Endometrium (tissue), 2 donors: ENCODE data around the gene TXK.

Experiments used
- FAIRE-seq: peaks from 2 replicates; lab custom pipeline; 2012; peaks lifted over from hg19 to GRCh38; lab: Jason Lieb, UNC
- donor health status: control.
- donor health status: control.

Gene TXK

DNA sequence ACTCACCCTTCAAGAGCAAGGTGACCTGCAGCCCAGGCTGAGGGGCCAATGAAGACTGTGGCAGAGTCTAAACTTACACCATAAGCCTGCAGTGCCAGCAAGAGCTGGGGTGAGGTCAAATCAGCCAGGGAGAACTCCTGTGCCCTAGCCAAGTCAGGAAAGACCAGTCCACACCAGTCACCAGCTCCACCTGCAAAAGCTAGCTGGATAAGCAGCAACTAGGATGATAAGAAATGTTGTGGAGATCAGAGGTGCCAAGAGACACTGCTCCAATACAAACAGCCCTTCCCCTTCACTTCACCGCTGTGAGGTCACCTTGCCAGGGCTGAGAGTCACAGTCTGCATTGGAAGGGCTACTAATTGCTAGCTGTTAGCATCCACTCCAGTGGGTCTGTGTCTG lies 86.2 kb downstream of the TXK start:
- FAIRE-seq = no peak

DNA sequence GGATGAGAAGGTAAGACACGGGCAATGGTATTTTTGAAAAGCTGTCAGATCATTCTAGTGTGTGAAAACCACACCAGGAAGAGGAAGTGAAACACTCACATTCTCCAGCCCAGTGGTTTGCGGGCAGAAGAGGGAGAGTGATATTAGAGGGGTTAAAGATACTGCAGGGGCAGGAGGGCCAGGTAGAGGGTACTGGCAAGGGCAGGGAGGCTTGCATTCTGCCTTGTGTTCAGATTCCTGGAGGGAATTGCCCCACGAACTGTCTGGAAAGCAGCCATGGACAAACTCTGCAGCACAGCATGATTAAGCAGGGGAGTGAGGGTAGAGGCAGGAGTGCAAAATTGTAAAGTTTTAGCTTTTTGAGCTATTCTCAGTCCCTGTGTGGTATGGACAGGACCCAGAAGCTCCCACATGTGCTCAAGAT lies 86.6 kb downstream of the TXK start:
- no peak for FAIRE-seq

DNA sequence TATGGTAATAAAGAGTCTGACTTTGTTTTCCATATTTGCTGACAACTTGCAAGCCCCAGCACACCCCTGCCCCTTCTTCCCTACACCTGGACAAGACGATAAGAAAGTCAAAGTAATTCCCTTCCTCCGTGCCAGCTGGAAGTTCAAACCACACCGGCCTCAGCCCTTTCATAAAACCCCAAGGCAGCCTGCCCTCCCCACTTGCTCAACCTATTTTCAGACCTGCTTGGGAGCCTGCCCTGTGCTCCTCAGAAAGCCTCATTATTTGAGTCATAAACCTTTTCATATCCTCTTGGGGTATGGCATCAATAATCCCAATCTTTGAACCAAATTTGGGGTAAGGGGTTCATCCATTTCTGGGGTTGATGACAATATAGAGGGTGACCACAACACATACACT lies 88.0 kb downstream of the TXK start:
- no peak for FAIRE-seq

DNA sequence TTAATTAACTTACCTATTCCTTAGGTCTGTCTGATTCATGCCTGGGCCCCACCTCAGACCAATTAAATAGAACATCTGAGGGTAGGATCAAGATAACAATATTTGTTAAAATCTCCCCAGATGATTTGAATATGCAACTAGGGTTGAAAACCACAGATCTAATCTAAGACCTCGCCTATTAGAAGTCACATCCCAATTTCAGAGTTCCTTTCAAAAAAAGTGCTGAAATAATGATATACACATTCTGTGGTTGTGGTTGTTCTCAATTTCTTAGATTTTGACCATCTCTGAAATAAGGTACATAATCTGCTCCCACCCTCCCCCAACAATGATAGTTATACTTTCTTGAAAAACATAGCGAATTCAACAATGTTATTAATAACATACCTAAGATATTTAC lies 89.8 kb downstream of the TXK start:
- FAIRE-seq = no peak

DNA sequence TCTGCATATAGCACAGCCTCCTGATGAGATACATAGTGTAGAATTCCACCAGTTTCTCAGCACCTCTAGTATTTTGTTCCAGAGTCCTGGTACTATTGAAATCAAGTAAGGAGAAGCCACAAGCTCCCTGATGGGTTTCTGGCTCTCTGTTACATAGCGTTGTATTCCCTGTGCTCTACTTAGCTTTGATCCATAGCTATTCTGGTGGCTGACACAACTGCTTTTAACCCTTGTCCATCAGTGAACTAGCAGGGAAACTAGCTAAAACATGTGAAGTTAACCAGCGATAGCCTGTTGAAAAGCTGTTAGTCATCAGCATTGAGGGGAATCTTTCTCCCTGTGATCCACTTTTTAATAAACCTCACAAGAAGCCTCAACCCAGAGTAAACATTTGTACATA lies 90.5 kb downstream of the TXK start:
- FAIRE-seq = no peak

DNA sequence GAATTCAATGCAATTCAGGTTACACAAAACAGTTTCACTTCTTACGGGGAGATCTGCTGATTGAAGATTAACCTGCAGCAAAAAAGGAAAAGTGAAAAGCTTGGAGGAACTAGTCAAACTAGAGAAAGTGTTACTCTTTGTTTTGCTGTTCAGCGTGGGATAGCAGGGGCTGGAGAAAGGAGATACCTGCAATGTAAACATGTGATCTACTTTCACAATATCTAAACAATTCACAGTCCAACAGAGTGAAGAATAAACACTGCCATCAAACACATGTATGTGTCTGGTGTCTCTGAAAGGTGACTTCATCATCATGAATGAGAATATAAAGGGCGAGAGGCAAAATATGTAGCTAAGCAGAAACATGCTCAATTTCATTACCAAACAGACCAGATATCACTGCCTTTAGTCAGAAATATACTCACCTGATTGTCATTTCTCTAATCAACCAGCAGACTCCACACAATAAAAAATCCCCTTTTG lies 91.0 kb downstream of the TXK start:
- no peak for FAIRE-seq

DNA sequence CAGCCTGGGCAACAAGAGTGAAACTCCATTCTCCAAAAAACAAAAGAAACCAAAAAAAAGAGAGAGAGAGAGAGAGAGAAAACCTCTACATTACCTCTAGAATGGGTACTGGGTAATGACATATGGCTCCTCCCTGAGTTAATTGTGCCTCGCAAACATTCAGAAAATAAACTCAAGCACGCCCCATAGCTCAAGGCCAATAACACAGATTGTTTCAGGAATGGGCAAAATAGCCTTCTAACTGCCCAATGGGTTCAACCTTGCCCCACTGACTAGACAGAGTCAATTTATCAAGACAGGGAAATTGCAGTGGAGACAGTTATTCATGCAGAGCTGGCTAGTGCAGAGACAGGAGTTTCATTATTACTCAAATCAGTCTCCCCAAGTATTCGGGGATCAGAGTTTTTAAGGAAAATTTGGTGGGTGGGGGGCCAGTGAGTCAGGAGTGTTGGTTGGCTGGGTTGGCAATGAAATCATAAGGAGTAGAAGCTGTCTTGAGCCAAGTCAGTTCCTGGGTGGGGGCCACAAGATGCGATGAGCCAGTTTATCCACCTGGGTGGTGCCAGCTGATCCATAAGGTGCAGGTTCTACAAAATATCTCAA lies 92.4 kb downstream of the TXK start:
- no peak for FAIRE-seq

DNA sequence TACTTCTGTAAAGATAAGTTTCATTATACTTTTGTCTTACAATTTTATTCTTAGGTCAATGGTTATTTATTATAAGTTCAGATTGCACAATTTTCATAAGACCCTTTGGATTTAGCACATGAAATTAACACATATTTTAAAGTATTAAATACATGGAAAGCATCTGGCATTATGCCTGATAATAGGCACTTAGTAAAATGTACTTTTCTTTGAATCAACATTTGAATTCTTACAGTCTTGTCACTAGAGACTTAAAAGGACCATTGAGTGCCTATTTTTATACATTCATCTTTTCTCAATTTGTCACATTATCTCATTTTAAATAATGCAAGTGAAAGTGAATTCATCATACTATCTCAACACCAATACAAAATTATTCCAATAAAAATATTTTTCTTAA lies 94.5 kb downstream of the TXK start:
- peak; percentile 46 for FAIRE-seq

DNA sequence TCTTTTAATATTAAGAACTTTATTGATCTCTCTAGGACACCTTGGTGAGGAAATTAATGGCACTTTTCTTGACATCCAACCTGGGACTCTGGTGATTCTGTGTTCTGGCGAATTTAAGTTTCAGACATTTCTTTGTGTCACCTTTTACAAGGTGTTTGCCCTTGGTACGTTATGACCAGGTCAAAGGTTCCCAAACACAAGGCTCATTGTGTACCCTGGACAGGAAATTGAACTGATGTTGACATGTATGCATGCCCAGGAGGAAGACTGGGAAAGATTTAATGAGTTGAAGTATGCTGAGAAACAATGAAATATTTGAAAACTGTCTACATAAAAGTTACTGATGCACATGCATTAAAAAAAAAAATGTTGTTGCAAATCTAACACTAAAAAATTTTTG lies 95.4 kb downstream of the TXK start:
- no peak for FAIRE-seq

DNA sequence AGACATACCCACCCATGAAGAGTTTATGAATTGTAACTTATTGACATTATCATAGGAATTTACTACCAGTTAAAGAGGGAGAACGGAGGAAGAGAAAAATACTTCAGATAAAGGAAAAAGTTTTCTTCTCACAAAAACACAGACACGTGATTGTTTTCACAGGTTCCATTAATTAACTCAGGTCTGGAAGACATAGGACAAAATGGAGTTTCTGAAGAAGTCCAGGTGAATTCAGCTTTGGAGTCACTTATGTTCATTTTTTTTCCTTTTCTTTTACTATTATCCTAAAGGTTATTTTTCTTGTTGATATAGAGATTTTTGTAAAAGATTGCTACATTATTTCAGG lies 97.0 kb downstream of the TXK start:
- no peak for FAIRE-seq

DNA sequence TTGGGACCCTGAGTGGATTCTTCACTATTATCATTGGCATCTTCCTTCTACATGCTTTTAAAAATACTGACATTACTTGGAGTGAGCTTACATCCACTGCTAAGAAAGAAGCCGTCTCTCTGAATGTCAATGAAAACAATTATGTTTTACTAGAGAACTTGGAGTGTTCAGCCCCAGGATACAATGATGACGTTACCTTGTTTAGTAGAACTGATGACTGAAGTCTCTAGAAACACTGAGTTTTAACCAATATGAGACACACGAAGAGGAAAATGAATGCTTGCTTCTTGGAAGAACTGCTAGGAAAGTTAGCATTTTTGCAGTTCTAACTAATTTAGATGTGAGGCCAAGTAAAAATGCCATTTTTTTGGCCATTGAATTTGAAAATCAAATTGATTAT lies 98.1 kb downstream of the TXK start:
- no peak for FAIRE-seq

DNA sequence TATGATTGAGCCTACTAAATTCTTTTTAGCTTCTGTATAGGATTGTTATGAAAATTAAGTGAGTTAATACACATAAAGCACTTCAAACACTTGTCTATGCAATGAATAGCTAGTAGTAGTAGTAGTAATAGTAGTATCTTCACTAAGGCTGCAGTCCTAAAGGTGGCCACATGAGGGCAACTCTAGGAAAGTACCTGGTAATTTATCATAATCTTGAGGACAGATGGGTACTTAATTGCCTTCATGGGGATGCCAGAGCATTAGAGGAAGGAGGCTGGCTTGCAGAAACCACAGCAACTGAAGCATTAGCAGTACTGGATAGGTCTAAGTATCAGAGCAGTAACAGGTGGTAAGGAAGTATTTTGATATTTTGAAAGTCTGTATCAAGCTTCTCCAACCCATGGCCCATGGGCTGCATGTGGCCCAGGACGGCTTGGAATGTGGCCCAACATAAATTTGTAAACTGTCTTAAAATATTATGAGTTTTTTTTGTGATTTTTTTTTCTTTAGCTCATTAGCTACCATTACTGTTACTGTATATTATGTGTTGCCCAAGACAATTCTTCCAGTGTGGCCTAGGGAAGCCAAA lies 100.1 kb downstream of the TXK start:
- FAIRE-seq = no peak

DNA sequence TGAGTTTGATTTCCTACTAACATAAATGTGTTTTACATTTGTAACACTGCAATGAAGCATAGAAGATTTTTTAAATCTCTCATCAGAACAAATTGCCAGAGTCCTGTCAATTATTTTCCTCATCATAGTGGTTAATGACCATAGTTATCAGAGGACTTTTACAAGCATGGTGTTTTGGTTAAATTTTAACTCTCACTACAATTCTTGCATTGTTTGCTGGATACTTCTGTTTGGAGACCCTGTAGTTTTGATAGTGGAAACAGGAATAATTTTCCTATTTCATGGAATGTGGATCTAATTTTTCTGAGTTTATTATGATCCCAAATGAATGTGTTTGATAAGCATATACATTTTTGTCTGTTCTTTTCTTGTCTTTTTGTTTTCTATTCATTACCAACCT lies 100.6 kb downstream of the TXK start:
- no peak for FAIRE-seq

DNA sequence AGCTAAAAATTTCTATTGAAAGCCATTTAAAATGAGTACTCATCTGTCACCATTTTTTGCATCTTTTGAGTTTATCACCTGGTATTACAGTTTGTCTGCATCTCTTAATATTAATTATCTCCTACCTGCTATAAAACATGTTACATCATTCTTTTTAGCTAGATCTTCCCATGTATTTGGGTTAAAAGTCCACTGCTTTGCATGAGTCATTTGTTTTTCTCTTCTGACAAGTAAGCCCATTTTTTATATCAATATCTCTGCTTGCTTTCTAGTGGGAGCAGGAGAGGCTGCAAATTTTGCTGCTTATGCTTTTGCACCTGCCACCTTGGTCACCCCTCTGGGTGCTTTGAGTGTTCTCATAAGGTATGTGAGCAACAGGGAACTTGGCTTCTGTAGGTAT lies 101.3 kb downstream of the TXK start:
- no peak for FAIRE-seq

DNA sequence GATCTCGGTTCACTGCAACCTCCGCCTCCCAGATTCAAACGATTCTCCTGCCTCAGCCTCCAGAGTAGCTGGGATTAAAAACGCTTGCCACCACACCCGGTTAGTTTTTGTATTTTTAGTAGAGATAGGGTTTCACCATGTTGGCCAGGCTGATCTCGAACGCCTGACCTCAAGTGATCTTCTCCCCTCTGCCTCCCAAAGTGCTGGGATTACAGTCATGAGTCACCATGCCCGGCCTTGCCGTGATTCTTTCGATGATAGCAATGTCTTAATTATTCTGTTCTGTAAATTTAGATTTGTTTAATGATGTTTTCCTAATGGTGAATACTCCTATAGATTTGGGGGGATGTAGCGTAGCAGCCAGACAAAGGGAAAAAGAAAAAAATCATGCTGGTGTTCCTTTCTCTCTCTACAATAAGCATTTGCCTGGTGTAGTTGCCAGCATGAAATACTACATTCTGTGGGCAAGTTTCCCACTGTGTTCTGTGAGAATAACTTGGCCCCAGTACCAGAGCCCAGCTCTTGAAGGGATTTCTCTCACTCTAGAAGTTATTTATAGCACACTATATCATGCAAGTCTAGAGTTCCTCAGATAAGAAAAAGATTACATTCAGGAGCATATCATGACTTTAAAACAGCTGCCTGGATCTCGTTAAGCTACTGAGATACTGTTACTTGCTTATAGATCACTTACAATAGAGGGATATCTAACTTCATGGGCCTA lies 102.1 kb downstream of the TXK start:
- FAIRE-seq = no peak

DNA sequence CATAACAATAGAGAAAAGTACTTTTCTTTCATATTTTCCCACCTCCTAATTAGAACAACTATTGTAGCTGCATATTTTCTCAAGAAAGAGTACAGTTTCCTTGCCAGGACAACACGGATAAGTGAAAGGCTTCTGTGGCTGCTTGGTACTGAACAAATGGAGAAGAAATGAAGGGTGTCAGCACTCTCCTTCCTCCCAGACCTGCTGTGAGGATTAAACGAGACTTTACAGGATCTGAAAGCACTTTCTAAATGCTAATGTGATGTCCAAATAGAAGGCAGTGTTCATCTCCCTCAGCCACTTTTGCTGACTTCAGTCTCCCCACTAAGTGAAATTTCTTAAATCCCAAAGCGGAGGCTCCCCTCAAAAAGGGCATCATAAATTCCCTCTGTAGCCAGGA lies 103.6 kb downstream of the TXK start:
- FAIRE-seq = no peak

DNA sequence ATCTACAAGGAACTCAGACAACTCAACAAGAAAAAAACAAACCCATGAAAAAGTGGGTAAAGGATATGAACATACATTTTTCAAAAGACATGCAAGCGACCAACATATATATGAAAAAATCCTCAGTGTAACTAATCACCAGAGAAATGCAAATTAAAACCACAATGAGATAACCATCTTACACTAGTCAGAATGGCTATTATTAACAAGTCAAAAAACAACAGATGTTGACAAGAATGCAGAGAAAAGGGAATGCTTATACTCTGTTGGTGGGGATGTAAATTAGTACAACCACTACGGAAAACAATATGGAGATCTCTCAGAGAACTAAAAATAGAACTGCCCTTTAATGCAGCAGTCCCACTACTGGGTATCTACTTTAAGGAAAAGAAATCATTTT lies 105.4 kb downstream of the TXK start:
- FAIRE-seq = no peak

DNA sequence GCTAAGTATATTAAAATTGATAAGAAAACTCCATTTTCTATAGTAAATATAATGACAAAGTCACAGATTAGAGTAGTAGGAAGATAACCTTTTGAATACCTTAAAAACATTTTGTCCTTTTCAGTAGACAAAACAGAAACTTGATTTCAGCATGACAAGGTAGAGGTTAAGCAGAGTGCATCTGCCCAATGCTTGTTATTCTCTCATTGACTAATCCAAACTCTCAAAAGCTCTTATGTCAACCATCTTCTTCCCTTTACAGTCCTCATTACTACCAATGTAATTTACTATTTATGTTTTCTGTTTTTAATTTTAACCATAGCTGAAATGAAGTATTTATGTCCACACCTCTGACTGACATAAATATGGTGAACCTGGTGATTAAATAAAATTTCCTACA lies 106.4 kb downstream of the TXK start:
- no peak for FAIRE-seq

DNA sequence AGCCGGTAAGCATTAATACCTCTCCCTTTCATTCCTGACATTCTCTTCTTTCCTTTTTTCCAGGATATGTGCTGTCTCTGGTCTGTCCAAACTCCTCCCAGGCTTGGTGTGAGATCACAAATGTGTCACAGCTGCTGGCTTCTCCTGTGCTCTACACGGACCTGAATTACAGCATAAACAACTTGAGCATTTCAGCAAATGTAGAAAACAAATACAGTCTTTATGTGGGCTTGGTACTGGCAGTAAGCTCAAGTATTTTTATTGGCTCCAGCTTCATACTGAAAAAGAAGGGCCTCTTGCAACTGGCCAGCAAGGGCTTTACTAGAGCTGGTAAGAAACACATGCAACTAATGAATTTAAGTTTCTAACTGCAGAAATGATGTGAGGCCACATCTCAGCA lies 109.0 kb downstream of the TXK start:
- no peak for FAIRE-seq

DNA sequence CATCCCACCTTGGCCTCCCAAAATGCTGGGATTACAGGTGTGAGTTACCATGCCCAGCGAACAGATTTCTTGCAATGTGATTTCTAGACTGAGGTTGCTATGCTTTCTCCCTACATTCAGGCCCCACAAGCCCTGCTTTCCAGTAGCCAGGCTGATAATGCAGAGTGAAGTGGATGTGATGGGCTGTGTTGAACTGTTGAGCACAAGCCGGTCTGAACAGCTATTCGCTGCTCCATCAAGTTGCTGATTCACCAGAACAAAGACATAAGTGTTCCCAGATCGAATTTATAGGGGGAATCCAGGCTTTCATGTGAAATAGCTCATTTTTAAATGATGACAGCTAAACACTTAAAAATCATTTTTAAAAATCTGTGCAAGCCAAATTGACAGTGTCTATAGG lies 109.5 kb downstream of the TXK start:
- FAIRE-seq = no peak

DNA sequence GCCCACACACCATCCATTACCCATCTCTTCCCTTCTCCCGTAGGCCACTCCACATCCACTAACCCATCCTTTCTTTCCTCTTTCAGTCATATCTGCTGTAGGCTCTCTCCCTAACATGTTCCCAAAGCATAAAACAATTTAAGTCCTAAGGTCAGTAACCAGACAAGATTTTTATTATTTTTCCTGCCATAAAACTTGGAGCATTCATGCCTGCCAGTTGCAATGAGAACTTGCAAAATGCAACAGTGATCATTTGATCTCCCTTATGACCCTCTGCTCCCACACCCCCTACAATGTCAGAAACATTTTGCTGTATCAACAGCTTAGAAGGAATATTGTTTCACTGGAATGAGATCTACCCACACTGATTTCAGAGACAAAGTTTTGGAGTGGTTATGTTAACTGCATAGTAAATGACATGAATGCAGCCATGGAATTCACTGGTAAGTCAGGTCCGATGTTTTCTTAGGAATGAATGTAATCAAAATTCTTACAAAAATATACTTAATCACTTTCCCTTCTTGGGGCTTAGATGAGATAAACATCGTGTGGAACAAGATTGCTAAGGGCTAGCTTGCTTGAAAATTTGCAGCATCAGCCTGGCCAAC lies 111.8 kb downstream of the TXK start:
- FAIRE-seq = peak; percentile 78

DNA sequence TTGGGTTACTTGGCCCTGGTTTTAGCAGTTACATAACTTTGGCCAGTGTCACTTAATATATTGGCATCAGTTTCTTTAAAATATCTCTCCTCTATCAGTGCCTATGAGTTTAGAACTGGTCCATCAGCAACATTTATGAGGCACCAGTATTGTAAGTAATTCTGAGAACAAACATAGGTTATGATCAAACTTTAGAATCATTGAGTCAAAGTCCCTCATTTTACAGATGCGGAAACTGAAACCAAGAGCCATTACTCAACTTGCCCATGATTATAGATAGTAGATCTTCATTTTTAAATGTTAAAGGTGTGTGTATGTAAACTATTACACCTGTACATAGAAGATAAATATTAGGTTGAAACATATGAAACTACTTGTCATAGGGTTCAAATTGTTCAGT lies 113.0 kb downstream of the TXK start:
- FAIRE-seq = no peak

DNA sequence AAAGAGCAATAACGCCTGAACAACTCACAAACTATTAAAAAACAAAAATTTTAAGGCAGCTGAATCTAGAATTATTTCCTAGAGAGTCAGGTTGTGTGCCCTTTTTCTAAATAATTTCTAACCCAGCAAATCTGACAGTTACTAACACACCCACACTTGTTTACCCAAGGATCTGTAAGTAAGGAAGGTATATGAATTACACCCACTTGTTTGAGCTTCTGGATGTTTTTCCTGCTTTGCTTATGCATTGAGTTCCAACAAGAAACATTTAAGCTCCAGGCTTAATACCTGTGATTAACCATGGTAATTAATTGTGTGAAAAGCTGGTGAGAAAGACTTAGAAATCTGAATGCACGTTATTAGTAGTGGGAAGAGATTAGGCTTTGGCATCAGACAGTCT lies 115.9 kb downstream of the TXK start:
- FAIRE-seq = no peak
